C4-2B (cell line): ENCODE data around the gene CNGB1.

ENCODE experiments used
- H3K27ac ChIP-seq: fragments of 450-650 bp; 2 replicates; pipeline ENCODE4 v1.5.1; 2017
- CTCF ChIP-seq: fragments of 450-650 bp; conservative IDR thresholded peaks from 2 replicates; pipeline ENCODE4 v1.5.1; 2017; ENCODE audit warnings: mild to moderate bottlenecking
- ZFX ChIP-seq: fragments of 450-650 bp; IDR thresholded peaks from 2 replicates; pipeline ENCODE4 v1.6.1; 2017

CNGB1 gene

GRCh38 chr16:57916735-57917438, 54.0 kb downstream of the CNGB1 start:
- no peak overlapping the region for H3K27ac ChIP-seq
- no peak for TF ChIP-seq ZFX
- TF ChIP-seq CTCF: no peak

GRCh38 chr16:57915811-57916488, 55.0 kb downstream of the CNGB1 start:
- H3K27ac ChIP-seq: no peak overlapping the region
- TF ChIP-seq CTCF: no peak
- no peak for TF ChIP-seq ZFX

GRCh38 chr16:57915267-57915666, 55.7 kb downstream of the CNGB1 start:
- no peak overlapping the region for H3K27ac ChIP-seq
- TF ChIP-seq CTCF (no peak), ZFX (no peak)

GRCh38 chr16:57914244-57915173, 56.4 kb downstream of the CNGB1 start:
- TF ChIP-seq CTCF: no peak
- TF ChIP-seq ZFX: no peak
- H3K27ac ChIP-seq: no peak overlapping the region

- TF ChIP-seq ZFX (no peak), CTCF (no peak)
- H3K27ac ChIP-seq: no peak overlapping the region
Measured at GRCh38 chr16:57912529-57913260, 58.2 kb downstream of the CNGB1 start.

- H3K27ac ChIP-seq: no peak overlapping the region
- TF ChIP-seq ZFX: no peak
- no peak for TF ChIP-seq CTCF
Measured at GRCh38 chr16:57911743-57912142, 59.2 kb downstream of the CNGB1 start.
